Stimulated activated CD8-positive, alpha-beta memory T cell treated with anti-CD3 and anti-CD28 coated beads, Interleukin-2, amount 100 ng/mL, for 1 hour (primary cell): ENCODE measurements around the gene EFNA5.

Source experiments
- DNase-seq, 2 donors: peaks; one replicate each; pipeline ENCODE4 v3.0.0-alpha.2; 2020; ENCODE audit warnings: low read depth in 2 of 2

Gene EFNA5

DNA sequence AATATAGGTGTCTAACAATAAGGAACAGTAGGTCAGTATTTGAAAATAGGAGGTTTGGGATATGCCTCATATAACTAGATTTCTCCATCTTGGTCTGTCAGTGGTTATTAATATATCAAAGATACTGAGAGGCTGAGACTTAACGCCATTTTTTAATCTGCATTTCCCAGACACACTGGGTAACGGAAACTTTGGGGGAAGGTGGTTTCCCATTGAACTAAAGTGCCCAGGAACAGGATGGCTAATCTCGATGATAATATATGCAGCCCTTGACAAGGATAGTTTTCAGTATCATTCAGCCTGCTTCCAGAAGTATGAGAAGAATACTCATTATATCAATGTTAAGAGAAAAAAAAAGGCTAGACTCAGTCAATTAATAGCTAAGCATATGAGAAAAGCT lies 30.7 kb downstream of the EFNA5 start:
- no peak for DNase-seq

DNA sequence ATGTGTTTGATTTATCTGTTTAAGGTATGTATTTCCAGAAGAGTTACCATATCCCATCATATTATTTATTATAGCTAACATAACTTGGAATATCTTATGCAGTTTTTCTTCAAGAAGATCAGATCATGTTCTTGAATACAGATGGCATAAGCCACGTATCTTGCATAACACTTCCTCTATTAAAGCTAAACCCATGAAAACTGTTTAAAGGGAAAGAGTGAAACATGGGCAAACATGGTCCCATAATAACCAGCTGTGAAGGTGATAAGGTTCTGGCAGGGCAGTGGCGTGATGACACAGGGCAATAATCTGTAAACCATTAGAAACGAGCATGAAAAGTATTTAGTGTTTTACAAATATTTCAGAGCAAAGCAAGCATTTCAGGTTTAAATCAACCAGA lies 34.2 kb downstream of the EFNA5 start:
- no peak for DNase-seq

GRCh38 chr5:107636068-107636467 lies 34.7 kb downstream of the EFNA5 start:
- no peak for DNase-seq

- DNase-seq, result no peak
Observed at GRCh38 chr5:107634981-107635848, 35.5 kb downstream of the EFNA5 start.

DNA sequence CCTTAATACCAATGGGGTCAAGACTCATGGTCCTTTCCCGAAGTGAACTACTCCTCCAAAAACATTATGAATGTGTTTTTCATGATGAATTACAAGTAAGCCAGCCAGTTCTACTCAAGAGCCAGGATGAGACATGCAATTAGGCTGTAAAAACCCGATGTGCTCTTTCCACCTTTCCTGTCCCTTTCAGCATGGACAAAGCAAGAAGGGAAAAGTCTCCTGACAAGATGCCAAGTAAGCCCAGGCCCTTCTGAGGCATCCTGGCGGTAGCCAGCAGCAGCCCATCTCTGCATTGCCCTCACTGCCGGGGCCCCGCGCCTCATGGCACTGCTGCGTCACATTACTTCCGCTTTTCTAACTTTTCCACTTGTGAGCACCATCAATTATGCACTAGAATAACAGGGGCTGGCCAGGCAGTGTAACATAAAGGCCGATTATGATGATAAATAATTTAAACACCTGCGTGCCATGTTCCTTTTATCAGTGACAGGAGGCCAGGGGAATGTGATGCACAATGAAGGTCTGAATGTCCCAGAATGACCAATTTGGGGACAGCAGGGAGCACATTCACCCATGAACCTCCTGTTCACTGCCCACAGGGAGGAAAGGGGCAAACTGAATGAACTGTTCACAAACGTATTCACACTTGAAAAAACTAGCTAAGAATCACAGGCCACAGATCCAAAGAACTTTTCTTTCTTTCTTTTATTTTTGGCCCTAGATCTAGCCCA lies 37.4 kb downstream of the EFNA5 start:
- DNase-seq, result no peak

DNA sequence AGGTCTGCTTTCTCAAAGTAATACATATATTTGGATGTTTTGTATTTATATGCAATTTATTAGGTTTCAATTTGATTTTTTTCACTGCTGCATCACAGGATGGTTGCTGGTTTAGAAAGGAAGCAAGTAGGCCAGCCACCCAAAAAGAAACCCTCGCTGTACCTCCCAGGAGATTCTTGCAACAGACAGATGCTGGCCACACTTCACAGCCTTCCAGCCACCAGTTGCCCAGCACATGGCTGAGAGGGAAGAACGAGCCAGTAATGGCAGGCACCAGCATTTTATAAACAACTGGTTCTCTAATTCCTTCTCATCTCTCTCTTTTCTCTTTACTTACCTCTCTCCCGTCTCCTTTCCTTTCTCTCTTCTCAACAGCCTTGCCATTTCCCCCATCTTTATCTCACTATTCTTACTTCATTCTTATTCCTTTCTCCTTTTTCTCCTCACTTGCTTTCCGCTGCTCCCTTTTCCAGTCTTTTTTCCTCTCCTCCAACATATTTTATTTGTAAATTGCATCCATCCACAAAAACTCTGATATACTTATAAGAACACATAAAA lies 38.9 kb downstream of the EFNA5 start:
- no peak for DNase-seq

DNA sequence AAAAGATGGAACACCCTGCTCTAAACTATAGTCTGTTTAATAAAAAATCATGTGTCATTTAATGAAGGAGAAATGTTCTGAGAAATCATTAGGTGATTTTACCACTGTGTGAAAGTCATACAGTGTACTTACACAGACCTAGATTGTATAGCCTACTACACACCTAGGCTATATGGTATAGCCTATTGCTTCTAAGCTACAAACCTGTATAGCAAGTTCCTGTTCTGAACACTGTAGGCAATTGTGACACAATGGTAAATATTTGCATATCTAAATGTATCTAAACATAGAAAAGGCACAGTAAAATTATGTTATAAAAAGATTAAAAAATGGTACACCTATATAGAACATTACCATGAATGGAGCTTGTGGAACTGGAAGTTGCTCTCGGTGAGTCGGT lies 40.6 kb downstream of the EFNA5 start:
- DNase-seq, result no peak

DNA sequence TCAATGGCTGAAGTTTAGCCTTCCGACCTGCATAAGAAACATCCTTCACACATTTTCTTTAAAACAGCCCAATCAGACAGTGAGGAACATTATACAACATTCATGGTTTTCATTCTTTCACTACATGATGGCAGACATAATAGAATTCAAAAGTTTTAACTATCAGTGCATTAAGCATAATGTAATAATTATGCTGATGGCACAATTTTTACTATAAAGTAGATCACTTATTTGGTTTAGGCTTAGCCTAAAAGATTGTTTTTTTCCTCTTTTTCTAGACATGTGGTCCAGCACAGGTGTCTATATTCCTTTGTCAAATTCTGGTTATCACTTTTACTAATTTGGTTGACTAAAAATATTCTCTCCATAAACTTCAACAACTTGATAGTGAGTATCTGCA lies 46.5 kb downstream of the EFNA5 start:
- no peak for DNase-seq

DNA sequence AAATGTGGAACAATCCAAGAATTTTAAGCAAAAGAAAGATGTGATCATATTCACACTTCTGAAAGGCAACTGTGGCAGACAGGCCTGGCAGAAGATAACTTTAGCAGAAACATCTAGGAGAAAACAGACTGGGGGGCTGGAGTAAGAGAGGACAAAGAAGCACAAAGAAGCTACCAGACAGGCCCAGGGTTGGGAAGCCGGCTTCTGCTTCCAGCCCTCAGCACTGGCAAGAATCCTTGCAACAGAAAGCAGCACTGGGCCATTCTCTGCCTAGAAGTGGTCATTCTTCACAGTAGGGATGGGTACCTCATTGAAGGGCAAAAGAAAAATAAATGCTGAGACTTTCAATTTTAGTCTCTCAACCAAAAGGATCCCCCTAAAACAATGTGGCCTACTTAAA lies 49.6 kb downstream of the EFNA5 start:
- no peak for DNase-seq

DNA sequence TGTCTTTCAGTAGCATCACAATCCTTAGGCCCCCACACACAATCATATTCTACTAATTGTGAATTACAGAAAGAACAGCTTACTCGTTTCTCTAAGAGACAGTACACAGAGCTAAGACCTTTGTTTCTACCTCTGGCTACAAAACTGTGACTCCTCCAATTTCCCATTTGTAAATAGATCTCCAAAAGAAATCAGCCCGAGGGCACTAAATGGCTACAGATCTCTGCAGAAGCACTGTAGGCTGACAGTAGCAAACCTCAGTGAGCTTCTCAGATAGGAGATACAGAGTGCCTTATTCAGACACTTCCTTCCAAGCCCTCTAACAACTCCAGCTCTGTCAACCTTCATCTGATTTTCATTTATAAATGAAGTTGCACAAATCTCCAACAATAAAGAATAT lies 51.0 kb downstream of the EFNA5 start:
- no peak for DNase-seq

- DNase-seq, result no peak
Observed at GRCh38 chr5:107618242-107618641, 52.5 kb downstream of the EFNA5 start.

GRCh38 chr5:107617052-107617451 lies 53.7 kb downstream of the EFNA5 start:
- no peak for DNase-seq

DNA sequence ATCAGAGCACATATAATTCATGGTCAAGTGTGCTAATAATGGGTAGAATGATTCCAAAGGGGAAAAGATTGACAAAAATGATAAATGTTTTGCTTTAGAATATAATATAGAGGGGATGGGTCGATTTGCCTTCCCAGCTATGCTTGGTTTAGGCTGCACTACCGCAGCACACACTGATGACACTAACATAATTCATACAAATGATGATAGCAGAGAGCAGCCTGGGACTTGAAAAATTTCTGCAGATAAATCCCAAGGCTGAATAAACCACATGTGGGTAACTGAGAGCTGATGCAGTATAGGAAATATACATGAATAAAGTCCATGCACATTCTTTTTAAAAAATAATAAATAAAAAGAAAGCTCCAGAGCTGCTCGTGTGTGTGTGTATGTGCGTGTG lies 54.5 kb downstream of the EFNA5 start:
- no peak for DNase-seq

- DNase-seq, result no peak
Observed at GRCh38 chr5:107615299-107615817, 55.4 kb downstream of the EFNA5 start.

GRCh38 chr5:107612541-107612940 lies 58.2 kb downstream of the EFNA5 start:
- DNase-seq, result no peak

GRCh38 chr5:107610798-107611197 lies 59.9 kb downstream of the EFNA5 start:
- no peak for DNase-seq

DNA sequence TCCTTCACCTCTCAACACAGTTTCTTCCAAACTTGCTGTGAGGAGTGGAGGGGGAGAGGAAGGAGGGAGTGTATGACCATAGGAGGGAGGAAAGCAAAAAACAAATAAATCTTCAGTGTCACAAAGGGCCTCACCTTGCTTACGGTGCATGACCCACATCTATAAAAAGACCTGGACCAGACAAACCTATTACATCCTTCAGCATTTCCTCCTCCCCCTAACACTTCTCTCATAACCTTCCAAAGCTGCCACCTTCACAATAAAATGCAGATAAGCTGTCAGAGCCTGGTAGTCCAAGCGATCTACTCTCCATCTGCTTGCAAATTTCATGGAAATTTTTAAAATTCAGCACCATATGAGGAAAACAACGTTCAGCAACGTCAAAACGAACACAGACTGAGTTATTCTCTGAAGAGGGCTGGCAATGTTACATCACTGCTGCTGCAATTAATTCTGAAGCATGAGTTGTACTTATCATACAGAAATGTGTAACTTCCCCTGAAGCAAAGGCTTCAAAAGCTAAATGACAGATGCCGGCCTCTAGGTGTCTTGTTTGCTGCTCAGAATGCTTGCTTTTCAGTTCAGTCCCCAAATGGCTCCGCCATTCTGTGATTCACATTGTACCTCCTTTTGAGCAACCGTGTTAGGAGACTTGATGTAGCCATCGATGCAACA lies 62.9 kb downstream of the EFNA5 start:
- no peak for DNase-seq

DNA sequence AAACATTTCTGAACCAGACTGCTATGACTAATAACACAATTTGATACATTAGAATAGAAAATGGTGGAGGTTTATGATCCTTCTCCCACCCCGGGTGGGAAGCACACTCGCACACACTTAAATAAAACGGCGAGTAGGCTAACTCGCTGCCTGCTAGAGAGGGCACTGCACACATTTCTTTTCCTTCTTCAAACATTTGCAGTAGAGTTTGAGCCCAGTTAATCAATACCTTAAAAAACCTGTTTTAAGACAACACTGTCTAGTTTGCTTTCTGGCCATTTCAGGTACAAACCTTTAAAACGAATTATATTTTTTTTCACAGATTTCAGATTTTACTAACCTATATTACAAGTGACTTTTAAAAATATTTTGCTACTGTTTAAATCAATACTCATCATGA lies 63.5 kb downstream of the EFNA5 start:
- no peak for DNase-seq

GRCh38 chr5:107605596-107606125 lies 65.1 kb downstream of the EFNA5 start:
- DNase-seq, result no peak

- no peak for DNase-seq
Observed at GRCh38 chr5:107604990-107605389, 65.7 kb downstream of the EFNA5 start.

DNA sequence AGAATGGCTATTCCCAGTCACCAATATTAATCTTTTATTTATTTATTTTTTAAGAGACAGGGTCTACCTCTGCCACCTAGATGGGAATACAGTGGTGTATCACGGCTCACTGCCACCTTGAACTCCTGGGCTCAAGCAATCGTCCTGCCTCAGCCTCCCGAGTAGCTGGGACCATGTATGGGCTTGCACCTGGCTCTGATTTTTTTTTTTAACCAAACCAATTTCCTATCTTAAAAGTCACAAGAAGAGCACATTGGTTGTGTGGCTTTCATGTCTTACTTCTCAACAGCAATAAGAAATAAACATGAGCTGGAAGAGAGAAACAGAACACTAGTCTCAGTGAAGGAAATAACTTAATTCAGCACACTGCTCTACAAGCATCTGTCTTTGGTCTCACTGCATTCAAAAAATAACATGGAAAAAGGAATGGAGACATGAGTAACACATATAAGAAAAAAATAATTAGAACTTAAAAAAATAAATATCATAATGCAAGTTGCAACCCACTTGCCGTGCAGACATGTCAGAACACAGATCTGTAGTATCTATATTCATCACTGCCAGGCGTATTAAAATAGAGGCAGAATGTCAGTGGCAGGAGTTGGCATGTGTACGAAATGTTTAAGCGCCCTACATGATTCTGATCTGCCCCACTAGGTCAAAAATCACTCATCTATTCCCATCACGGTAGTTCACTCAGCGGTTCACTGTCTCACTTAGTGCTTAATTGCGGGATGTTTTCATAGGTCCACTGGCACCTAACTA lies 66.4 kb downstream of the EFNA5 start:
- no peak for DNase-seq
